GM13976 (cell line): ENCODE results near the gene DPF3.

ENCODE experiments used
- DNase-seq: peaks from one replicate; pipeline ENCODE4 v3.0.0; 2012; ENCODE audit warnings: low spot score
- in situ Hi-C: fragments of 300-500 bp; cut with MboI; formaldehyde crosslinking; loops from one replicate; pipeline ENCODE4 v1.12.0; 2022; ENCODE audit warnings: low sequenced_read_pairs, mixed read lengths, inconsistent platforms; ENCODE audit not compliant: unreplicated experiment
- TF ChIP-seq, protein P1 (sequence below): IDR thresholded peaks from 2 replicates; pipeline ENCODE4 v1.5.1; 2012; ENCODE audit warnings: borderline replicate concordance, mild to moderate bottlenecking; ENCODE audit not compliant: insufficient read depth; ENCODE audit errors: extremely low read depth, missing control alignments, control extremely low read depth

DPF3 gene

DNA sequence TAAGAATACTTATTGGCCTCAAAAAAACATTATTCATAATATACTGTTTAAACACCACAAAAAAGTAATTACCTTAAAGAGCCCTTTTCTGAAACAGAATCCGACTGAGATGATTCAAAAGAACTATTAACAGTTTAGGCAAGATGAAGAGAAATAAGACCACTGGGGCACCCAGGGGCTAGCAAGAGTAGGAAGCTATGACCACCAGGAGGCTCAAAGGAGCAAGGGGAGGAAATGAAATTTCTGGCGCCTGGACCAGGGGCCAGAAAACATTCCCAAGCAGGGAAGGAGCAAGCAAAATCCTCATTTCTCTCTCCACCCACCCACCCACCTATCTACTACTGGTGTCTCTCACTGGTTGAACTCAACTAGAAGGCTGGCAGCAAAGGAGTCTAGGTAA is 26.1 kb upstream of the DPF3 start:
- TF ChIP-seq, protein P1, sequence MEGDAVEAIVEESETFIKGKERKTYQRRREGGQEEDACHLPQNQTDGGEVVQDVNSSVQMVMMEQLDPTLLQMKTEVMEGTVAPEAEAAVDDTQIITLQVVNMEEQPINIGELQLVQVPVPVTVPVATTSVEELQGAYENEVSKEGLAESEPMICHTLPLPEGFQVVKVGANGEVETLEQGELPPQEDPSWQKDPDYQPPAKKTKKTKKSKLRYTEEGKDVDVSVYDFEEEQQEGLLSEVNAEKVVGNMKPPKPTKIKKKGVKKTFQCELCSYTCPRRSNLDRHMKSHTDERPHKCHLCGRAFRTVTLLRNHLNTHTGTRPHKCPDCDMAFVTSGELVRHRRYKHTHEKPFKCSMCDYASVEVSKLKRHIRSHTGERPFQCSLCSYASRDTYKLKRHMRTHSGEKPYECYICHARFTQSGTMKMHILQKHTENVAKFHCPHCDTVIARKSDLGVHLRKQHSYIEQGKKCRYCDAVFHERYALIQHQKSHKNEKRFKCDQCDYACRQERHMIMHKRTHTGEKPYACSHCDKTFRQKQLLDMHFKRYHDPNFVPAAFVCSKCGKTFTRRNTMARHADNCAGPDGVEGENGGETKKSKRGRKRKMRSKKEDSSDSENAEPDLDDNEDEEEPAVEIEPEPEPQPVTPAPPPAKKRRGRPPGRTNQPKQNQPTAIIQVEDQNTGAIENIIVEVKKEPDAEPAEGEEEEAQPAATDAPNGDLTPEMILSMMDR = no peak
- in situ Hi-C loops = no loop called here
- no peak for DNase-seq

DNA sequence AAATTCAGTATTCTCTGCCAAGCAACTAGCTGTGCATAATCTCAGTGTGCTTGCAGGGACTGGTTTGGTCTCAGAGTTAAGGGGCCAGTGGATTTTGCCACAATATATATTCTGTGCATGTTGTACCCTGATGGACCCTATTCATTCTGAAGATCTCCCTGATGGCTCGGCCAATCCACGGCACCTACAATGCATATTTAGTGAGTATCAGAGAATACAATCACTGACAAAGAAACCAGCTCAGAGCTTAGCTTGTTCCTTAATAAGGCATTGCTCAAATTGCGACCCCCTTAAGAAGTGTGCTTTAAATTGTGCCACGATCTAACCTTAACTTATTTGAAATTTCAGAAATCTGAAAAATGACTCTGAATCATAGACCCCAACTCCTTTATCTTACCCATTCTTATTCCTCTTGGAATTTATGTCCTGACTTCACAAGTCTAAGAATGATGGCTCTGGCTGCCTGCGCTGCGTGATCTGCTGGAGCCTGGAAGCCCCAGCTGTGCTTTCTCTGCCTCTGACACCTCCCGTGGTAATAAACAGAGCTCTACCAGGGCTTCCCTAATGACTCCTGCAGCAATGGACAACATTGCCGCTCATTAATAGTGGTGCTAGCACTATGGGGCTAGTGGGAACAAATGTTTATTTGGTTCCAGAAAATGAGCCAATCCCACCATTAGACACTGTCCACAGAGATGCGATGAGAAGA is 23.3 kb upstream of the DPF3 start:
- in situ Hi-C loops = no loop called here
- TF ChIP-seq, protein P1 = no peak
- DNase-seq = no peak

DNA sequence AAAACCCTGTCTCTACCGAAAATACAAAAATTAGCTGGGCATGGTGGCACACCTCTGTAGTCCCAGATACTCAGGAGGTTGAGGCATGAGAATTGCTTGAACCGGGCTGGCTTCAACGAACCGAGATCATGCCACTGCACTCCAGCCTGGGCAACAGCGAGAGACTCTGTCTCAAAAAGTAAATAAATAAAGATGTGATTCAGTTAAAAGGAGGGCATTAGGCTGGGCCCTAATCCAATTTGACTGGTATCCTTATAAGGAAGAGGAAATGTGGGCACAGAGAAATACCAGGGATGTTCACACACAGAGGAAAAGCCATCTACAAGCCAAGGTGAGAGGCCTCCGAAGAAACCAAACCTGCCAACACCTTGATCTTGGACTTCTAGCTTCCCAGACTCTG is 22.3 kb upstream of the DPF3 start:
- in situ Hi-C loops = no loop called here
- TF ChIP-seq, protein P1 = no peak
- no peak for DNase-seq

DNA sequence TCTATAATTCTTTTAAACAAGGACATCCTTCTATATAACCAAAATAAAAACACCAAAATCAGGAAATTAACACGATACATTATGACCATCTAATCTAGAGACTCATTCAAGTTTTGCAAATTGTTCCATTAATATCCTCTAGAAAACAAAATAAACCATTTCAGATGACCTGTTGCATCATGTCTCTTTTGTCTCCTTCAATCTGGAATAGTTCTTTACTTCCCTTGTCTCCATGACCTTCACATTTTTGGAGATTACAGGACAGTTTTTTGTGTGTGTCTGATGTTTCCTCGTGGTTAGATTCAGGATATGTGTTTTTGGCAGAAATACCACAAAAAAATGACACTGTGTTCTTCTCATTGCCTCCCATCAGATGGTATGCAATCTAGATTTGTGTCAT is 19.9 kb upstream of the DPF3 start:
- DNase-seq = no peak
- in situ Hi-C loops = no loop called here
- TF ChIP-seq, protein P1 = no peak

GRCh38 chr14:72909163-72909562 is 15.3 kb upstream of the DPF3 start:
- DNase-seq = no peak
- TF ChIP-seq, protein P1 = no peak
- in situ Hi-C loops = no loop called here

GRCh38 chr14:72907886-72908285 is 14.0 kb upstream of the DPF3 start:
- DNase-seq = no peak
- in situ Hi-C loops = no loop called here
- TF ChIP-seq, protein P1 = no peak

DNA sequence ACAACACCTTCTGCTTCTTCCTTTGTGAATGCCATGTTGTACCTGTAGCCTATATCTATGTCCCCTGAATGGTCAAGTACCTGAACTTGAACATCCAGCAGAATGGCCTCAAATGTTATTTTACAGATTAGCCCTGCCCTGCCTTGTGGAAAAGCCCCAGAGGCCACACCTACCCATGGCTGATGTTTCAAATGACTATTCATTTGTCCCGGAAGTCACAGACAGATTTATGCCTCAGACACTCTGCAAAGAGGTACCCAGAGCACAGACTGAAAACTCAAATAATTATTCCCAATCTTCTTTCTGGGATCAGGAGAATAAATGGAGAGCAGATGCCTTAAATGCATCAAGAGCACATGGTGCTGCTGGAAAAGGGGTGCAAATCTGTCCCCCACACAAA is 13.0 kb upstream of the DPF3 start:
- no peak for DNase-seq
- in situ Hi-C loops = no loop called here
- TF ChIP-seq, protein P1 = no peak
